GM10248 (cell line): ENCODE results near the gene ASAP2.

ENCODE experiments used
- CTCF ChIA-PET: fragments of 300-600 bp; sonication (Branson Sonifier 250); formaldehyde crosslinking; extraction: SDS; loops from one replicate; lab custom pipeline; 2021; ENCODE audit warnings: antibody characterized with exemption; lab: Yijun Ruan, JAX
- POLR2A ChIA-PET: fragments of 350-650 bp; sonication (Branson Sonifier 250); formaldehyde crosslinking; extraction: SDS; loops from one replicate; lab custom pipeline; 2020; ENCODE audit warnings: antibody characterized with exemption; lab: Yijun Ruan, JAX
- DNase-seq: peaks from one replicate; pipeline ENCODE4 v3.0.0; 2012; ENCODE audit errors: extremely low spot score
- CTCF ChIP-seq: IDR thresholded peaks from 2 replicates; pipeline ENCODE4 v1.5.1; 2012; ENCODE audit warnings: mild to moderate bottlenecking, low read depth; ENCODE audit errors: extremely low read depth, missing control alignments, control extremely low read depth

The ASAP2 gene

GRCh38 chr2:9445089-9445488, 238.5 kb downstream of the ASAP2 start:
- no peak for TF ChIP-seq CTCF
- no peak for DNase-seq
- ChIA-PET POLR2A (no interaction called here), CTCF (no interaction called here)

GRCh38 chr2:9451231-9451630, 244.6 kb downstream of the ASAP2 start:
- ChIA-PET POLR2A (no interaction called here), CTCF (interaction anchor here (1.5 kb wide), 1 partner anchor 16 kb away, joined by 3 read pairs; no protein-coding TSS in a partner anchor)
- DNase-seq = no peak
- no peak for TF ChIP-seq CTCF
